HEK293 (cell line): Measurements from ENCODE around the gene EMC9.

ENCODE experiments used
- CTCF ChIA-PET: fragments of 350-600 bp; formaldehyde crosslinking; extraction: SDS; loops from one replicate; lab custom pipeline; 2021; ENCODE audit warnings: antibody characterized with exemption; lab: Yijun Ruan, JAX
- POLR2A ChIA-PET: fragments of 300-600 bp; formaldehyde crosslinking; extraction: SDS; loops from one replicate; lab custom pipeline; 2020; ENCODE audit warnings: antibody characterized with exemption, inconsistent platforms; lab: Yijun Ruan, JAX
- H3K27ac ChIP-seq: fragments of 200-500 bp; sonication (Bioruptor generic); 2 replicates; pipeline ENCODE4 v1.5.1; 2014; ENCODE audit warnings: low read depth, low read length, control low read depth, inconsistent platforms; ENCODE audit errors: extremely low read depth
- H3K36me3 ChIP-seq, 2 experiments: fragments of 200-500 bp in 1 of 2; sonication (Bioruptor generic) in 1 of 2; 1 replicate in 1 of 2; 2 replicates in 1 of 2; pipeline ENCODE4 v1.5.1; 2014 to 2017; ENCODE audit warnings: inconsistent platforms in 2 of 2, low read length in 2 of 2; ENCODE audit not compliant: control insufficient read depth in 2 of 2, insufficient read depth in 1 of 2
- H3K4me1 ChIP-seq: fragments of 200-500 bp; sonication (Bioruptor generic); 2 replicates; pipeline ENCODE4 v1.5.1; 2014; ENCODE audit warnings: mild to moderate bottlenecking, low read length, inconsistent platforms; ENCODE audit not compliant: control insufficient read depth, insufficient read depth
- H3K4me3 ChIP-seq: 2 replicates; pipeline ENCODE4 v1.5.1; 2011; ENCODE audit warnings: low read depth, mild to moderate bottlenecking, control low read depth, low read length, moderate library complexity
- H3K9me3 ChIP-seq: fragments of 200-500 bp; sonication (Bioruptor generic); 2 replicates; pipeline ENCODE4 v1.5.1; 2014; ENCODE audit warnings: low read depth, low read length, inconsistent platforms; ENCODE audit not compliant: control insufficient read depth, insufficient read depth
- BCL11A ChIP-seq: fragments of 450-650 bp; formaldehyde crosslinking; IDR thresholded peaks from 2 replicates; pipeline ENCODE4 v1.5.1; 2016; ENCODE audit warnings: low read depth, missing biosample characterization, missing genetic modification characterization
- GFI1B ChIP-seq: fragments of 450-650 bp; formaldehyde crosslinking; IDR thresholded peaks from 2 replicates; pipeline ENCODE4 v1.5.1; 2016; ENCODE audit warnings: missing biosample characterization, missing genetic modification characterization
- KLF1 ChIP-seq: fragments of 450-650 bp; formaldehyde crosslinking; IDR thresholded peaks from 2 replicates; pipeline ENCODE4 v1.5.1; 2016; ENCODE audit warnings: missing biosample characterization, missing genetic modification characterization
- OVOL3 ChIP-seq: fragments of 450-650 bp; formaldehyde crosslinking; IDR thresholded peaks from 2 replicates; pipeline ENCODE4 v1.5.1; 2016; ENCODE audit warnings: missing biosample characterization, missing genetic modification characterization
- PRDM10 ChIP-seq: fragments of 450-650 bp; formaldehyde crosslinking; IDR thresholded peaks from 2 replicates; pipeline ENCODE4 v1.5.1; 2016; ENCODE audit warnings: missing biosample characterization, missing genetic modification characterization
- TRIM28 ChIP-seq: IDR thresholded peaks from 2 replicates; pipeline ENCODE4 v1.6.1; 2011; ENCODE audit warnings: low read length, control low read depth, borderline replicate concordance
- YY2 ChIP-seq: fragments of 450-650 bp; formaldehyde crosslinking; IDR thresholded peaks from 2 replicates; pipeline ENCODE4 v1.5.1; 2016; ENCODE audit warnings: missing biosample characterization, missing genetic modification characterization
- ZFP37 ChIP-seq: fragments of 450-650 bp; formaldehyde crosslinking; IDR thresholded peaks from 2 replicates; pipeline ENCODE4 v1.5.1; 2016; ENCODE audit warnings: missing biosample characterization, missing genetic modification characterization
- ZNF140 ChIP-seq: fragments of 450-650 bp; formaldehyde crosslinking; IDR thresholded peaks from 2 replicates; pipeline ENCODE4 v1.5.1; 2016; ENCODE audit warnings: missing biosample characterization, missing genetic modification characterization
- ZNF16 ChIP-seq: fragments of 450-650 bp; formaldehyde crosslinking; IDR thresholded peaks from 2 replicates; pipeline ENCODE4 v1.5.1; 2016; ENCODE audit warnings: low read depth, missing biosample characterization, missing genetic modification characterization
- ZNF169 ChIP-seq: fragments of 450-650 bp; formaldehyde crosslinking; IDR thresholded peaks from 2 replicates; pipeline ENCODE4 v1.5.1; 2016; ENCODE audit warnings: missing biosample characterization, missing genetic modification characterization
- ZNF174 ChIP-seq: fragments of 450-650 bp; formaldehyde crosslinking; IDR thresholded peaks from 2 replicates; pipeline ENCODE4 v1.5.0; 2017; ENCODE audit warnings: missing biosample characterization, mild to moderate bottlenecking, missing genetic modification characterization
- ZNF175 ChIP-seq: fragments of 450-650 bp; formaldehyde crosslinking; IDR thresholded peaks from 2 replicates; pipeline ENCODE4 v1.5.1; 2016; ENCODE audit warnings: missing biosample characterization, missing genetic modification characterization
- ZNF2 ChIP-seq: fragments of 450-650 bp; formaldehyde crosslinking; IDR thresholded peaks from 2 replicates; pipeline ENCODE4 v1.5.1; 2016; ENCODE audit warnings: missing biosample characterization, missing genetic modification characterization
- ZNF223 ChIP-seq: fragments of 450-650 bp; formaldehyde crosslinking; IDR thresholded peaks from 2 replicates; pipeline ENCODE4 v1.5.1; 2016; ENCODE audit warnings: missing biosample characterization, missing genetic modification characterization
- ZNF423 ChIP-seq: fragments of 450-650 bp; formaldehyde crosslinking; IDR thresholded peaks from 2 replicates; pipeline ENCODE4 v1.5.1; 2016; ENCODE audit warnings: missing biosample characterization, missing genetic modification characterization
- ZNF48 ChIP-seq: fragments of 450-650 bp; formaldehyde crosslinking; IDR thresholded peaks from 2 replicates; pipeline ENCODE4 v1.5.1; 2016; ENCODE audit warnings: missing biosample characterization, missing genetic modification characterization
- ZNF549 ChIP-seq: fragments of 450-650 bp; IDR thresholded peaks from 2 replicates; pipeline ENCODE4 v1.5.1; 2018; ENCODE audit warnings: missing biosample characterization, missing genetic modification characterization, mild to moderate bottlenecking, inconsistent platforms, moderate library complexity
- ZNF585B ChIP-seq: fragments of 450-650 bp; formaldehyde crosslinking; IDR thresholded peaks from 2 replicates; pipeline ENCODE4 v1.5.1; 2016; ENCODE audit warnings: missing biosample characterization, missing genetic modification characterization
- ZNF670 ChIP-seq: fragments of 450-650 bp; formaldehyde crosslinking; IDR thresholded peaks from 2 replicates; pipeline ENCODE4 v1.5.1; 2016; ENCODE audit warnings: missing biosample characterization, missing genetic modification characterization, low read depth
- ZNF677 ChIP-seq: fragments of 450-650 bp; IDR thresholded peaks from 2 replicates; pipeline ENCODE4 v1.5.0; 2018; ENCODE audit warnings: missing biosample characterization, mild to moderate bottlenecking, missing genetic modification characterization, moderate library complexity
- ZNF777 ChIP-seq: fragments of 450-650 bp; formaldehyde crosslinking; IDR thresholded peaks from 2 replicates; pipeline ENCODE4 v1.5.1; 2017; ENCODE audit warnings: missing biosample characterization, missing genetic modification characterization, borderline replicate concordance
- TF ChIP-seq, protein P1 (sequence below): fragments of 450-650 bp; formaldehyde crosslinking; IDR thresholded peaks from 2 replicates; pipeline ENCODE4 v1.5.1; 2016; ENCODE audit warnings: missing biosample characterization, missing genetic modification characterization
- TF ChIP-seq, protein P2 (sequence below): fragments of 450-650 bp; formaldehyde crosslinking; IDR thresholded peaks from 2 replicates; pipeline ENCODE4 v1.5.1; 2016; ENCODE audit warnings: missing biosample characterization, missing genetic modification characterization
- TF ChIP-seq, protein P3 (sequence below): fragments of 450-650 bp; formaldehyde crosslinking; IDR thresholded peaks from 2 replicates; pipeline ENCODE4 v1.5.1; 2017; ENCODE audit warnings: missing biosample characterization, missing genetic modification characterization
- TF ChIP-seq, protein P4 (sequence below): fragments of 450-650 bp; formaldehyde crosslinking; IDR thresholded peaks from 2 replicates; pipeline ENCODE4 v1.5.1; 2016; ENCODE audit warnings: missing biosample characterization, missing genetic modification characterization, borderline replicate concordance

Gene EMC9

GRCh38 chr14:24156840-24157239 lies 15.4 kb upstream of the EMC9 start:
- Histone ChIP-seq H3K9me3 (no peaks in the 10 kb centered on the region), H3K4me3 (no peak overlapping the region), H3K4me1 (peaks cover 5% of the 10 kb centered on the region), H3K36me3 (peaks cover 50 to 70% of the 10 kb centered on the region in 2 experiments), H3K27ac (no peak overlapping the region)
- CTCF ChIA-PET = no interaction called here
- POLR2A ChIA-PET = interaction anchor here (1.7 to 2.9 kb wide), 2 partner anchors 11 to 43 kb away, joined by 4 to 8 read pairs; partner anchors contain the start of genes DCAF11, NRL and PSME2
- TF ChIP-seq ZNF16 (tag by site-specific recombination) (no peak), ZNF169 (no peak), ZNF585B (tag by site-specific recombination) (no peak), ZNF48 (no peak), YY2 (tag by site-specific recombination) (no peak)
- TF ChIP-seq, protein P1, sequence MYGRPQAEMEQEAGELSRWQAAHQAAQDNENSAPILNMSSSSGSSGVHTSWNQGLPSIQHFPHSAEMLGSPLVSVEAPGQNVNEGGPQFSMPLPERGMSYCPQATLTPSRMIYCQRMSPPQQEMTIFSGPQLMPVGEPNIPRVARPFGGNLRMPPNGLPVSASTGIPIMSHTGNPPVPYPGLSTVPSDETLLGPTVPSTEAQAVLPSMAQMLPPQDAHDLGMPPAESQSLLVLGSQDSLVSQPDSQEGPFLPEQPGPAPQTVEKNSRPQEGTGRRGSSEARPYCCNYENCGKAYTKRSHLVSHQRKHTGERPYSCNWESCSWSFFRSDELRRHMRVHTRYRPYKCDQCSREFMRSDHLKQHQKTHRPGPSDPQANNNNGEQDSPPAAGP (tag by site-specific recombination) = no peak

GRCh38 chr14:24155100-24155499 lies 13.7 kb upstream of the EMC9 start:
- no peaks in the 10 kb centered on the region for H3K9me3 ChIP-seq
- no peak overlapping the region for H3K27ac ChIP-seq
- no peaks in the 10 kb centered on the region for H3K4me1 ChIP-seq
- peaks cover 50 to 80% of the 10 kb centered on the region in 2 experiments for H3K36me3 ChIP-seq
- ChIA-PET CTCF (interaction anchor here (1.7 kb wide), 1 partner anchor 97 kb away, joined by 9 read pairs; no protein-coding TSS in a partner anchor), POLR2A (interaction anchor here (1.2 to 2.9 kb wide), 4 partner anchors 9 to 40 kb away, joined by 3 to 8 read pairs (median 5); partner anchors contain the start of genes EMC9, PSME2 and TM9SF1)
- no peak overlapping the region for H3K4me3 ChIP-seq
- TF ChIP-seq, protein P2, sequence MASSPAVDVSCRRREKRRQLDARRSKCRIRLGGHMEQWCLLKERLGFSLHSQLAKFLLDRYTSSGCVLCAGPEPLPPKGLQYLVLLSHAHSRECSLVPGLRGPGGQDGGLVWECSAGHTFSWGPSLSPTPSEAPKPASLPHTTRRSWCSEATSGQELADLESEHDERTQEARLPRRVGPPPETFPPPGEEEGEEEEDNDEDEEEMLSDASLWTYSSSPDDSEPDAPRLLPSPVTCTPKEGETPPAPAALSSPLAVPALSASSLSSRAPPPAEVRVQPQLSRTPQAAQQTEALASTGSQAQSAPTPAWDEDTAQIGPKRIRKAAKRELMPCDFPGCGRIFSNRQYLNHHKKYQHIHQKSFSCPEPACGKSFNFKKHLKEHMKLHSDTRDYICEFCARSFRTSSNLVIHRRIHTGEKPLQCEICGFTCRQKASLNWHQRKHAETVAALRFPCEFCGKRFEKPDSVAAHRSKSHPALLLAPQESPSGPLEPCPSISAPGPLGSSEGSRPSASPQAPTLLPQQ (tag by site-specific recombination) = no peak
- TF ChIP-seq TRIM28 (no peak), PRDM10 (tag by site-specific recombination) (no peak), KLF1 (tag by site-specific recombination) (no peak), ZNF549 (tag by site-specific recombination) (no peak), ZNF670 (tag by site-specific recombination) (no peak), ZNF175 (tag by site-specific recombination) (no peak), ZNF777 (tag by site-specific recombination) (no peak), ZNF423 (no peak), ZFP37 (tag by site-specific recombination) (no peak), ZNF174 (tag by site-specific recombination) (no peak), ZNF223 (tag by site-specific recombination) (no peak), BCL11A (tag by site-specific recombination) (no peak), GFI1B (tag by site-specific recombination) (no peak), ZNF2 (tag by site-specific recombination) (no peak), ZNF140 (tag by site-specific recombination) (no peak), OVOL3 (tag by site-specific recombination) (no peak), ZNF677 (tag by site-specific recombination) (no peak)
- TF ChIP-seq, protein P3, sequence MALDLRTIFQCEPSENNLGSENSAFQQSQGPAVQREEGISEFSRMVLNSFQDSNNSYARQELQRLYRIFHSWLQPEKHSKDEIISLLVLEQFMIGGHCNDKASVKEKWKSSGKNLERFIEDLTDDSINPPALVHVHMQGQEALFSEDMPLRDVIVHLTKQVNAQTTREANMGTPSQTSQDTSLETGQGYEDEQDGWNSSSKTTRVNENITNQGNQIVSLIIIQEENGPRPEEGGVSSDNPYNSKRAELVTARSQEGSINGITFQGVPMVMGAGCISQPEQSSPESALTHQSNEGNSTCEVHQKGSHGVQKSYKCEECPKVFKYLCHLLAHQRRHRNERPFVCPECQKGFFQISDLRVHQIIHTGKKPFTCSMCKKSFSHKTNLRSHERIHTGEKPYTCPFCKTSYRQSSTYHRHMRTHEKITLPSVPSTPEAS (tag by site-specific recombination) = no peak
- TF ChIP-seq, protein P4, sequence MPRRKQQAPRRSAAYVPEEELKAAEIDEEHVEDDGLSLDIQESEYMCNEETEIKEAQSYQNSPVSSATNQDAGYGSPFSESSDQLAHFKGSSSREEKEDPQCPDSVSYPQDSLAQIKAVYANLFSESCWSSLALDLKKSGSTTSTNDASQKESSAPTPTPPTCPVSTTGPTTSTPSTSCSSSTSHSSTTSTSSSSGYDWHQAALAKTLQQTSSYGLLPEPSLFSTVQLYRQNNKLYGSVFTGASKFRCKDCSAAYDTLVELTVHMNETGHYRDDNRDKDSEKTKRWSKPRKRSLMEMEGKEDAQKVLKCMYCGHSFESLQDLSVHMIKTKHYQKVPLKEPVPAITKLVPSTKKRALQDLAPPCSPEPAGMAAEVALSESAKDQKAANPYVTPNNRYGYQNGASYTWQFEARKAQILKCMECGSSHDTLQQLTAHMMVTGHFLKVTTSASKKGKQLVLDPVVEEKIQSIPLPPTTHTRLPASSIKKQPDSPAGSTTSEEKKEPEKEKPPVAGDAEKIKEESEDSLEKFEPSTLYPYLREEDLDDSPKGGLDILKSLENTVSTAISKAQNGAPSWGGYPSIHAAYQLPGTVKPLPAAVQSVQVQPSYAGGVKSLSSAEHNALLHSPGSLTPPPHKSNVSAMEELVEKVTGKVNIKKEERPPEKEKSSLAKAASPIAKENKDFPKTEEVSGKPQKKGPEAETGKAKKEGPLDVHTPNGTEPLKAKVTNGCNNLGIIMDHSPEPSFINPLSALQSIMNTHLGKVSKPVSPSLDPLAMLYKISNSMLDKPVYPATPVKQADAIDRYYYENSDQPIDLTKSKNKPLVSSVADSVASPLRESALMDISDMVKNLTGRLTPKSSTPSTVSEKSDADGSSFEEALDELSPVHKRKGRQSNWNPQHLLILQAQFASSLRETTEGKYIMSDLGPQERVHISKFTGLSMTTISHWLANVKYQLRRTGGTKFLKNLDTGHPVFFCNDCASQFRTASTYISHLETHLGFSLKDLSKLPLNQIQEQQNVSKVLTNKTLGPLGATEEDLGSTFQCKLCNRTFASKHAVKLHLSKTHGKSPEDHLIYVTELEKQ (tag by site-specific recombination) = no peak
